GM21619 (cell line): Measurements from ENCODE around the gene AQP1.
A peak's percentile ranks its signal among the peaks of the same experiment; 100 is the strongest.

Experiments used
- ATAC-seq: cut with Tn5 transposase; IDR thresholded peaks from one replicate; pipeline ENCODE4 v1.9.1; 2021; ENCODE audit not compliant: unreplicated experiment

The AQP1 gene

DNA sequence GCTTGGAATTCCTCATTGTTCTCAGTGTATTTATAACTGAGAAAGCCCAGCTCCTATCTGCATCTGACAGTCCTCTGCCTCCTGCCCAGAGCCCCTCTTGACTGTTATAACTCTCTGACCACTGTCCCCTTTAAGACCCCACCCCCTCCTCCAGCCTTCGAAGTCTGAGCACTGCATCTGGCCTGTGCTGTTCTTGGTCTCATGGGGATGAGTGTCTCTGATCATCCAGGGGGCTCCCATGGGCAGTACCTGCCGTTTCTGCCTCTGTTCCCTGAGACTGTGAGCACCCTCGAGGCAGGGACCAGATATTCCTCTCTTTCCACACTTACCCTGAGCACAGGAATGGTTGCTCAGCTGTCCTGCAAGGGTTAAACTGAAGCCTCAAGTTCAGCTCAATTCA, 59.8 kb downstream of the AQP1 start:
- no peak for ATAC-seq

DNA sequence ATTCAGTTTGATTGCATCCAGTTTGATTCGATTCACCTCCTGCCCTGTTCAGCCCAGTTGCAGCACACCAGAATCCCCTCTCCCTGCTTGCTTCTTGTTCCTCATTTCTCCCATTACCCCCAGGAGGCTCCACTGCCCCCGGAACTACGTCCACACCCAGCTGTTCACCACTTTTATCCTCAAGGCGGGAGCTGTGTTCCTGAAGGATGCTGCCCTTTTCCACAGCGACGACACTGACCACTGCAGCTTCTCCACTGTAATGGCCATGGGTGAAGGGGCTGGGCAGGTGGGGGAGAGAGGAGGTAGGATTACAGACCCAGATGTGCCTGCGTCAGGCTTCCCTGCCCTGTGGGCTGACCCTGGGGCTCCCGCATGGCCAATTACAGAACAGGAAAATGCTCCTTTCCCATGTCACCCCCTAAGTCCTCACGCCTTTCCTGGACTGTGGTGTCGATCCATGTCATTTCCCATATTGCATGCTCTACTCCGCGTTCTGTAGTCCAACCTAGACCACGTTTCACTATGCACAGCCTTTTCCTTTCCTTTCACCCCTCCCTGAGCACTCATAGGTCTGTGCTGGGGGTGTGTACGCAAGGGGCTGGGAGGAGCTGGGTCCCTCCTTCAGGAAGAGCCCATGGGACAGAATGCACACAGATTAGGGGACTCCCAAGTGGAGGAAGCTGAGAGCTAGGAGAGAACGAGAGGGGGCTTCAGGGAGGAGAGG, 60.3 kb downstream of the AQP1 start:
- ATAC-seq, result no peak

DNA sequence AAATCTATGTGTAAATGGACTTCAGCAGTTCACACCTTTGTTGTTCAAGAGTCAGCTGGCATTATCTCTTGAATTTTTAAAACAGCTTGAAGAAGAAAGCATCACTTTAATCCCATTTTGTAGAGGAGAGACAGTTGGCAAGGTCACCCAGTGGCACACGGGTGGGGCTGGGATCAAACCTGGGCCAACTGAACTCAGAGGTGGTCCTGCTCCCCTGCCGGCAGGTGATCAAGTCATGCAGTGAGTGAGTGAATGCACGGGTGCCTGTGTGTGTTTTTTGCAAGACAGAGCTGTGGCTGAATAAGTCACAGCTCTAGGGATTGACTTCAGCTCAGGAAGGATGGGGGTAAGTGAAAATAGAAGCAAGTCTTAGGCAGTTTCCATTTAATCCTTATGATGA, 61.6 kb downstream of the AQP1 start:
- no peak for ATAC-seq

DNA sequence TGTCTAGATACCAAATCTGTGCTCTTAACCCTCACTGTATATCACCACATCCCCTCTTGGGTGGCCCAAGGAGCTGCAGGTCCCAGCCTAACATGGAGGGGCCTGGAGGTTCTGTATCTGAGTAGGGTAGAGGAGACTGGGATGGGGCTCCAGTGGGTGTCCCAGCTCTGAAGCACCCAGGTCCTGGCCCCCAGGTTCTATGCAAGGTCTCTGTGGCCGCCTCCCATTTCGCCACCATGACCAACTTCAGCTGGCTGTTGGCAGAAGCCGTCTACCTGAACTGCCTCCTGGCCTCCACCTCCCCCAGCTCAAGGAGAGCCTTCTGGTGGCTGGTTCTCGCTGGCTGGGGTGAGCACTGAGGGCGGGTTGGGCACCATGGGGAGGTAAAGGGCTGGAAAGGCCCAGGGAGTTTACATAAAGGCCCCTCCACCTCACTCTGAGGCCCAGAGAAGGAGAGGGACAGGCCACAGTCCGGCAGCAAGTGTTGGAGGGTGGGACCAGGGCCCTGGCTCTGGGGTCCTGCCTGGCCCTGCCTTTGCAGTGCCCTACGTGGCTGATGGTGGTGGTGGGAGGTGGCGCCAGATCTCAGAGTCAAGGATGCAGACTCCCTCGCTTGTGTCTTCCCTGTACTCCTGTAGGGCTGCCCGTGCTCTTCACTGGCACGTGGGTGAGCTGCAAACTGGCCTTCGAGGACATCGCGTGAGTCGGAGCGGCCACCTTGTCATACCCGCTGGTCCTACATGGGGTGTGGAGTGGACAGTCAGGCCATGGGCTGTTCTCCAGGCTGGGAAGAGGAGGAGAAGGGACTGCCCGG, 62.3 kb downstream of the AQP1 start:
- ATAC-seq, result no peak

DNA sequence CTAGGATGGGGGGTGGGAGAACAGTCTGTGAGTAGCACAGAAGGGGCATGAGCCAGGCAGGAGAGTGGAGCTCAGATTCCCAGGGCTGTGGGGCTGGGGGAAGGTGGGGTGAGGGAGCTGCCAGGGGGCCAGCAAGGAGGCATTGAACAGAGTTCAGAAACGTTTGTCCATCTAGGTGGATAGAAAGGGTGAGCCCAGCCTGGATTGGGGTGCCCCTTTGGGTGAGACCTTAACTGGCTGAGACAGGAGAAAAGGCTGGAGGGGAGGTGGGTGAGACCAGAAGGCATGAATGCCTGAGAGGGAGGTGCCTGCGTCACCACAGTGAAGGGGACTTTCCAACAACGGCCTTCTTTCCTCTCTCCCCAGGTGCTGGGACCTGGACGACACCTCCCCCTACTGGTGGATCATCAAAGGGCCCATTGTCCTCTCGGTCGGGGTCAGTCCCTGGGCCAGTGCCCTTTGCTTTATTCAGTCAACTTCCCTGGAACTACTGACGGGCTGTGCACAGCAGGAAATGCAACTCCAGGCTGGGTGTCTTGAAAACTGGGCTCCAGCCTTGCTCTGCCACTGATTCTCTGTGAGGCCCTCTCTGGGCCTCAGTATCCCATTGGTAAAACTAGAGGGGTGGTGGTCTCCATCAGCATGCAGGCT, 63.1 kb downstream of the AQP1 start:
- peak; percentile 95 for ATAC-seq
